ENCODE measurements around the gene DTYMK.
"Not testable (repeated sequence)": the region's sequence is repeated elsewhere in the genome, so short reads cannot be mapped to it uniquely, and the experiment has no call there.

DTYMK gene

GRCh38 chr2:241665731-241666440 lies 20.7 kb downstream of the DTYMK start:
- Histone ChIP-seq H3K4me3 (no peak overlapping the region), H3K27ac (no peak overlapping the region), H3K27me3 (no peaks in the 10 kb centered on the region), H4K20me1 (peaks cover 17% of the 10 kb centered on the region; the same call in 1 of the 2 replicates), H3K4me2 (peak overlapping the region; percentile 53; the same call in 1 of the 2 replicates), H3K9ac (peak overlapping the region; percentile 47), H3K4me1 (peaks cover 16% of the 10 kb centered on the region), H3K36me3 (peaks cover 77% of the 10 kb centered on the region), H3K9me3 (no peaks in the 10 kb centered on the region)
- no peak for TF ChIP-seq Cebpa-rat (IDR thresholded peaks at IDR 0.05)

- H3K4me3 ChIP-seq, H3K9ac ChIP-seq, H3K27me3 ChIP-seq, H3K4me2 ChIP-seq, H3K9me3 ChIP-seq, H3K27ac ChIP-seq: not testable (repeated sequence)
- H3K4me1 ChIP-seq = peaks cover 25% of the 10 kb centered on the region
- peaks cover 76% of the 10 kb centered on the region for H3K36me3 ChIP-seq
- H4K20me1 ChIP-seq = peaks cover 30% of the 10 kb centered on the region
These were observed 23.9 kb downstream of the DTYMK start for GRCh38 chr2:241662731-241663130.

GRCh38 chr2:241660593-241661213 lies 25.9 kb downstream of the DTYMK start:
- Histone ChIP-seq H3K27ac (no peak overlapping the region), H3K9me3 (no peaks in the 10 kb centered on the region), H3K27me3 (no peaks in the 10 kb centered on the region), H3K4me1 (peaks cover 23% of the 10 kb centered on the region), H3K4me2 (no peak overlapping the region), H3K36me3 (peaks cover 76% of the 10 kb centered on the region), H3K4me3 (no peak overlapping the region), H4K20me1 (peaks cover 26% of the 10 kb centered on the region), H3K9ac (0 out of 2 replicates have a peak overlapping the region, but pooled peaks have one; percentile 9)
- no peak for TF ChIP-seq Cebpa-rat (IDR thresholded peaks at IDR 0.05)

GRCh38 chr2:241659150-241659739 lies 27.4 kb downstream of the DTYMK start:
- H3K4me1 ChIP-seq = peaks cover 9% of the 10 kb centered on the region
- no peak overlapping the region for H3K9ac ChIP-seq
- H3K9me3 ChIP-seq = no peaks in the 10 kb centered on the region
- no peak overlapping the region for H3K4me3 ChIP-seq
- no peak overlapping the region for H3K27ac ChIP-seq
- H3K4me2 ChIP-seq = peak overlapping the region; percentile 18
- no peaks in the 10 kb centered on the region for H3K27me3 ChIP-seq
- TF ChIP-seq Cebpa-rat (IDR thresholded peaks at IDR 0.05) = no peak
- peaks cover 88% of the 10 kb centered on the region for H3K36me3 ChIP-seq
- H4K20me1 ChIP-seq = peaks cover 36% of the 10 kb centered on the region

- H3K4me2 ChIP-seq = no peak overlapping the region
- H4K20me1 ChIP-seq = peaks cover 44% of the 10 kb centered on the region
- peaks cover 9% of the 10 kb centered on the region for H3K4me1 ChIP-seq
- no peak for TF ChIP-seq Cebpa-rat (IDR thresholded peaks at IDR 0.05)
- H3K9me3 ChIP-seq = no peaks in the 10 kb centered on the region
- no peak overlapping the region for H3K27ac ChIP-seq
- peaks cover 97% of the 10 kb centered on the region for H3K36me3 ChIP-seq
- H3K9ac ChIP-seq = no peak overlapping the region
- H3K27me3 ChIP-seq = no peaks in the 10 kb centered on the region
- H3K4me3 ChIP-seq = no peak overlapping the region
These were observed 28.3 kb downstream of the DTYMK start for GRCh38 chr2:241658296-241658695.

- Histone ChIP-seq H3K36me3 (peaks cover 99% of the 10 kb centered on the region), H3K4me3 (no peak overlapping the region), H3K27ac (no peak overlapping the region), H4K20me1 (peaks cover 49% of the 10 kb centered on the region), H3K4me1 (peaks cover 9% of the 10 kb centered on the region), H3K9ac (no peak overlapping the region), H3K27me3 (no peaks in the 10 kb centered on the region), H3K4me2 (no peak overlapping the region), H3K9me3 (no peaks in the 10 kb centered on the region)
- TF ChIP-seq Cebpa-rat (IDR thresholded peaks at IDR 0.05) = no peak
These were observed 28.8 kb downstream of the DTYMK start for GRCh38 chr2:241657786-241658254.

- H3K27me3 ChIP-seq = no peaks in the 10 kb centered on the region
- H4K20me1 ChIP-seq = peaks cover 65% of the 10 kb centered on the region
- TF ChIP-seq Cebpa-rat (IDR thresholded peaks at IDR 0.05) = no peak
- peaks cover 9% of the 10 kb centered on the region for H3K4me1 ChIP-seq
- no peak overlapping the region for H3K4me3 ChIP-seq
- H3K27ac ChIP-seq = no peak overlapping the region
- H3K4me2 ChIP-seq = no peak overlapping the region
- H3K36me3 ChIP-seq = peaks cover 99% of the 10 kb centered on the region
- no peaks in the 10 kb centered on the region for H3K9me3 ChIP-seq
- no peak overlapping the region for H3K9ac ChIP-seq
These were observed 30.3 kb downstream of the DTYMK start for GRCh38 chr2:241656190-241656741.

- Histone ChIP-seq H3K4me3 (no peak overlapping the region), H3K9me3 (no peaks in the 10 kb centered on the region), H3K27ac (no peak overlapping the region), H4K20me1 (peaks cover 71% of the 10 kb centered on the region), H3K36me3 (peaks cover 99% of the 10 kb centered on the region), H3K27me3 (no peaks in the 10 kb centered on the region), H3K9ac (no peak overlapping the region), H3K4me1 (peaks cover 9% of the 10 kb centered on the region), H3K4me2 (no peak overlapping the region)
- no peak for TF ChIP-seq Cebpa-rat (IDR thresholded peaks at IDR 0.05)
These were observed 31.0 kb downstream of the DTYMK start for GRCh38 chr2:241655516-241656189.

- Histone ChIP-seq H3K4me3 (no peak overlapping the region), H3K4me1 (peaks cover 14% of the 10 kb centered on the region), H3K27ac (no peak overlapping the region), H3K9ac (no peak overlapping the region), H4K20me1 (peaks cover 82% of the 10 kb centered on the region), H3K36me3 (peaks cover 96% of the 10 kb centered on the region), H3K9me3 (no peaks in the 10 kb centered on the region), H3K27me3 (no peaks in the 10 kb centered on the region), H3K4me2 (no peak overlapping the region)
- TF ChIP-seq Cebpa-rat (IDR thresholded peaks at IDR 0.05) = no peak
These were observed 32.1 kb downstream of the DTYMK start for GRCh38 chr2:241654551-241654950.

All from BLaER1 (cell line).